Effector memory CD4-positive, alpha-beta T cell (primary cell): Measurements from ENCODE around the gene DUS4L.

Experiments
- DNase-seq, 3 donors: peaks; one replicate each; pipeline ENCODE4 v3.0.0-alpha.2; 2020
- H3K27ac ChIP-seq: 2 replicates; pipeline ENCODE4 v1.7.0; 2013; ENCODE audit warnings: mild to moderate bottlenecking, low read length, moderate library complexity; ENCODE audit not compliant: insufficient read depth, poor library complexity, severe bottlenecking
- H3K27me3 ChIP-seq: replicated peaks from 2 replicates; pipeline ENCODE4 v1.7.0; 2013; ENCODE audit warnings: mild to moderate bottlenecking, low read length; ENCODE audit not compliant: insufficient read depth, control insufficient read depth, poor library complexity, severe bottlenecking
- H3K36me3 ChIP-seq: 2 replicates; pipeline ENCODE4 v1.7.0; 2013; ENCODE audit warnings: mild to moderate bottlenecking, low read length, moderate library complexity; ENCODE audit not compliant: control insufficient read depth, insufficient read depth
- H3K4me1 ChIP-seq: 2 replicates; pipeline ENCODE4 v1.7.0; 2013; ENCODE audit warnings: low read length, mild to moderate bottlenecking; ENCODE audit not compliant: control insufficient read depth, insufficient read depth, poor library complexity, severe bottlenecking
- H3K4me3 ChIP-seq: 2 replicates; pipeline ENCODE4 v1.7.0; 2013; ENCODE audit warnings: low read length, low read depth, mild to moderate bottlenecking; ENCODE audit not compliant: insufficient read depth, poor library complexity, severe bottlenecking
- H3K9me3 ChIP-seq: 2 replicates; pipeline ENCODE4 v1.7.0; 2013; ENCODE audit warnings: mild to moderate bottlenecking, low read length, moderate library complexity; ENCODE audit not compliant: control insufficient read depth

Gene DUS4L

GRCh38 chr7:107593025-107593410 is 29.2 kb downstream of the DUS4L start:
- DNase-seq: no peak
- Histone ChIP-seq H3K27ac (no peak overlapping the region), H3K27me3 (no peaks in the 10 kb centered on the region), H3K4me1 (no peaks in the 10 kb centered on the region), H3K36me3 (no peaks in the 10 kb centered on the region), H3K4me3 (no peak overlapping the region), H3K9me3 (no peaks in the 10 kb centered on the region)

- no peaks in the 10 kb centered on the region for H3K36me3 ChIP-seq
- DNase-seq: no peak
Measured at GRCh38 chr7:107594961-107595737, 31.4 kb downstream of the DUS4L start.

GRCh38 chr7:107596881-107597581 is 33.3 kb downstream of the DUS4L start:
- Histone ChIP-seq H3K4me1 (no peaks in the 10 kb centered on the region), H3K36me3 (no peaks in the 10 kb centered on the region), H3K27me3 (no peaks in the 10 kb centered on the region), H3K27ac (no peak overlapping the region), H3K4me3 (no peak overlapping the region), H3K9me3 (no peaks in the 10 kb centered on the region)
- DNase-seq: no peak

More at GRCh38 chr7:107594961-107595737, 31.4 kb downstream of the DUS4L start:
- H3K27ac ChIP-seq: no peak overlapping the region
- H3K4me1 ChIP-seq: no peaks in the 10 kb centered on the region
- H3K27me3 ChIP-seq: no peaks in the 10 kb centered on the region
- no peak overlapping the region for H3K4me3 ChIP-seq
- no peaks in the 10 kb centered on the region for H3K9me3 ChIP-seq

GRCh38 chr7:107597582-107597916 is 33.8 kb downstream of the DUS4L start:
- Histone ChIP-seq H3K4me3 (no peak overlapping the region), H3K4me1 (no peaks in the 10 kb centered on the region), H3K27ac (no peak overlapping the region), H3K27me3 (no peaks in the 10 kb centered on the region), H3K36me3 (no peaks in the 10 kb centered on the region), H3K9me3 (no peaks in the 10 kb centered on the region)
- DNase-seq: no peak

- Histone ChIP-seq H3K4me1 (no peaks in the 10 kb centered on the region), H3K27me3 (no peaks in the 10 kb centered on the region), H3K4me3 (no peak overlapping the region), H3K27ac (no peak overlapping the region), H3K9me3 (no peaks in the 10 kb centered on the region), H3K36me3 (no peaks in the 10 kb centered on the region)
- no peak for DNase-seq
Measured at GRCh38 chr7:107597953-107598352, 34.2 kb downstream of the DUS4L start.

- Histone ChIP-seq H3K36me3 (no peaks in the 10 kb centered on the region), H3K27ac (no peak overlapping the region), H3K9me3 (no peaks in the 10 kb centered on the region), H3K27me3 (no peaks in the 10 kb centered on the region), H3K4me3 (no peak overlapping the region), H3K4me1 (no peaks in the 10 kb centered on the region)
- DNase-seq: no peak
Measured at GRCh38 chr7:107599262-107599661, 35.5 kb downstream of the DUS4L start.

GRCh38 chr7:107600816-107601215 is 37.0 kb downstream of the DUS4L start:
- H3K27me3 ChIP-seq: no peaks in the 10 kb centered on the region
- H3K4me3 ChIP-seq: no peak overlapping the region
- no peaks in the 10 kb centered on the region for H3K4me1 ChIP-seq
- no peak overlapping the region for H3K27ac ChIP-seq
- H3K9me3 ChIP-seq: no peaks in the 10 kb centered on the region
- no peak for DNase-seq
- no peaks in the 10 kb centered on the region for H3K36me3 ChIP-seq

- no peaks in the 10 kb centered on the region for H3K9me3 ChIP-seq
Measured at GRCh38 chr7:107605218-107605815, 41.5 kb downstream of the DUS4L start.

GRCh38 chr7:107606303-107606702 is 42.5 kb downstream of the DUS4L start:
- Histone ChIP-seq H3K4me1 (no peaks in the 10 kb centered on the region), H3K36me3 (no peaks in the 10 kb centered on the region)
- no peak for DNase-seq

More at GRCh38 chr7:107605218-107605815, 41.5 kb downstream of the DUS4L start:
- no peak overlapping the region for H3K4me3 ChIP-seq
- no peak for DNase-seq
- no peaks in the 10 kb centered on the region for H3K27me3 ChIP-seq
- H3K4me1 ChIP-seq: no peaks in the 10 kb centered on the region
- no peak overlapping the region for H3K27ac ChIP-seq
- H3K36me3 ChIP-seq: no peaks in the 10 kb centered on the region

GRCh38 chr7:107609811-107610261 is 46.1 kb downstream of the DUS4L start:
- Histone ChIP-seq H3K27ac (no peak overlapping the region), H3K36me3 (peaks cover 12% of the 10 kb centered on the region), H3K27me3 (no peaks in the 10 kb centered on the region), H3K4me3 (no peak overlapping the region), H3K4me1 (no peaks in the 10 kb centered on the region), H3K9me3 (no peaks in the 10 kb centered on the region)
- no peak for DNase-seq

More at GRCh38 chr7:107606303-107606702, 42.5 kb downstream of the DUS4L start:
- Histone ChIP-seq H3K4me3 (no peak overlapping the region), H3K9me3 (no peaks in the 10 kb centered on the region), H3K27ac (no peak overlapping the region), H3K27me3 (no peaks in the 10 kb centered on the region)
